Measurements from ENCODE around the gene POLRMT. TPM values are rescaled to one million over a fixed set of nuclear protein-coding genes. Genes with fewer than 3 reads are reported as not detected.

POLRMT gene
- total RNA-seq, 1 donor = 25.5 TPM

DNA sequence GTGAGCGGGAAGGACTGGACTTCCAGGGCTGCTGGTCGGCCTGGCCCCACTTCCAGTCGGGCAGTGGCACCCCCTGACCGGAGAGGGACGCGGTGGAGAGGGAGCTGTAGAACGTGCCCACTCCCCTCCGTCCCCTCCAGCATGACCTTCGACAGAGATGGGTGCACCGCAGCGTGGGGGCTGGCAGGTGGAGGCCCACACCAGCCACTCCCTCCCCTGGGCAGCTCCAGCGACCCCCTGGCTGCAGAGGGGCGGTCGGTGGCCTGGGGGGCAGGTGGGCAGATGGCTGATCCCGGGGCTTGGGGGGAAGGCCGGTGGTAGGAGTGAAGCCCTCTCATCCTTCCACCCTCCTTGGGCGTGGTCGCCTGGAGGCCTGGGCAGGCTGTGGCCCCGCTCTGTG lies 41.2 kb downstream of the POLRMT start:
- TF ChIP-seq, protein P1, sequence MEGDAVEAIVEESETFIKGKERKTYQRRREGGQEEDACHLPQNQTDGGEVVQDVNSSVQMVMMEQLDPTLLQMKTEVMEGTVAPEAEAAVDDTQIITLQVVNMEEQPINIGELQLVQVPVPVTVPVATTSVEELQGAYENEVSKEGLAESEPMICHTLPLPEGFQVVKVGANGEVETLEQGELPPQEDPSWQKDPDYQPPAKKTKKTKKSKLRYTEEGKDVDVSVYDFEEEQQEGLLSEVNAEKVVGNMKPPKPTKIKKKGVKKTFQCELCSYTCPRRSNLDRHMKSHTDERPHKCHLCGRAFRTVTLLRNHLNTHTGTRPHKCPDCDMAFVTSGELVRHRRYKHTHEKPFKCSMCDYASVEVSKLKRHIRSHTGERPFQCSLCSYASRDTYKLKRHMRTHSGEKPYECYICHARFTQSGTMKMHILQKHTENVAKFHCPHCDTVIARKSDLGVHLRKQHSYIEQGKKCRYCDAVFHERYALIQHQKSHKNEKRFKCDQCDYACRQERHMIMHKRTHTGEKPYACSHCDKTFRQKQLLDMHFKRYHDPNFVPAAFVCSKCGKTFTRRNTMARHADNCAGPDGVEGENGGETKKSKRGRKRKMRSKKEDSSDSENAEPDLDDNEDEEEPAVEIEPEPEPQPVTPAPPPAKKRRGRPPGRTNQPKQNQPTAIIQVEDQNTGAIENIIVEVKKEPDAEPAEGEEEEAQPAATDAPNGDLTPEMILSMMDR (IDR thresholded peaks at IDR 0.05; ENCODE audit: insufficient read depth, low read depth, low read length) = no peak
- no peak overlapping the region for H3K4me3 ChIP-seq (ENCODE audit: low read depth, low read length)
- DNase-seq (ENCODE audit: low read depth) = no peak

GRCh38 chr19:591099-591958 lies 42.0 kb downstream of the POLRMT start:
- TF ChIP-seq, protein P1 (IDR thresholded peaks at IDR 0.05; ENCODE audit: insufficient read depth, low read depth, low read length) = no peak
- H3K4me3 ChIP-seq (ENCODE audit: low read depth, low read length) = no peak overlapping the region
- peak; percentile 30 for DNase-seq (ENCODE audit: low read depth)

DNA sequence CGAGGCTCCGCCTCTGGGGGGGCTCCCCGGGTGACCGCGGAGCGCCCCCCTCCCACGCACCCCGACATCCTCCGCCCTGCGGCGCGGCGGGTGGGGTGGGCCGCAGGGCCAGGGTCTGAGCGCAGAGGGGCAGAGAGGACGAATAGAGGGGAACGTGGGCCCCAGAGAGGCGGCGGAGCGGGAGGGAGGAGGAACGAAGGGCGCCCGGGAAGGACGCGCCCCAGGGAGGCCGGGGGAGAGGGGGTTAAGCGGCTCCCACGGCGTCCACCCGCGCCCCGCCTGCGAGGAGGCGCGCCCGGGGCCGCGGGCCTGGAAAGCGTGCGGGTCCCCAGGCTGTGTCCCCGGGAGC lies 42.6 kb downstream of the POLRMT start:
- H3K4me3 ChIP-seq (ENCODE audit: low read depth, low read length) = no peak overlapping the region
- DNase-seq (ENCODE audit: low read depth) = no peak
- TF ChIP-seq, protein P1 (IDR thresholded peaks at IDR 0.05; ENCODE audit: insufficient read depth, low read depth, low read length) = no peak

GRCh38 chr19:590396-590745 lies 43.0 kb downstream of the POLRMT start:
- TF ChIP-seq, protein P1 (IDR thresholded peaks at IDR 0.05; ENCODE audit: insufficient read depth, low read depth, low read length) = no peak
- H3K4me3 ChIP-seq (ENCODE audit: low read depth, low read length) = peak overlapping the region; percentile 15
- DNase-seq (ENCODE audit: low read depth) = peak; percentile 23

GRCh38 chr19:589693-590395 lies 43.5 kb downstream of the POLRMT start, which contains the start of gene HCN2:
TSS of gene HCN2 (plus strand) at chr19:589881. CDS start at chr19:589946, 65 bp downstream.
- DNase-seq (ENCODE audit: low read depth) = no peak
- H3K4me3 ChIP-seq (ENCODE audit: low read depth, low read length) = peak within 1 kb of the TSS; percentile 15
- TF ChIP-seq, protein P1 (IDR thresholded peaks at IDR 0.05; ENCODE audit: insufficient read depth, low read depth, low read length) = no peak

DNA sequence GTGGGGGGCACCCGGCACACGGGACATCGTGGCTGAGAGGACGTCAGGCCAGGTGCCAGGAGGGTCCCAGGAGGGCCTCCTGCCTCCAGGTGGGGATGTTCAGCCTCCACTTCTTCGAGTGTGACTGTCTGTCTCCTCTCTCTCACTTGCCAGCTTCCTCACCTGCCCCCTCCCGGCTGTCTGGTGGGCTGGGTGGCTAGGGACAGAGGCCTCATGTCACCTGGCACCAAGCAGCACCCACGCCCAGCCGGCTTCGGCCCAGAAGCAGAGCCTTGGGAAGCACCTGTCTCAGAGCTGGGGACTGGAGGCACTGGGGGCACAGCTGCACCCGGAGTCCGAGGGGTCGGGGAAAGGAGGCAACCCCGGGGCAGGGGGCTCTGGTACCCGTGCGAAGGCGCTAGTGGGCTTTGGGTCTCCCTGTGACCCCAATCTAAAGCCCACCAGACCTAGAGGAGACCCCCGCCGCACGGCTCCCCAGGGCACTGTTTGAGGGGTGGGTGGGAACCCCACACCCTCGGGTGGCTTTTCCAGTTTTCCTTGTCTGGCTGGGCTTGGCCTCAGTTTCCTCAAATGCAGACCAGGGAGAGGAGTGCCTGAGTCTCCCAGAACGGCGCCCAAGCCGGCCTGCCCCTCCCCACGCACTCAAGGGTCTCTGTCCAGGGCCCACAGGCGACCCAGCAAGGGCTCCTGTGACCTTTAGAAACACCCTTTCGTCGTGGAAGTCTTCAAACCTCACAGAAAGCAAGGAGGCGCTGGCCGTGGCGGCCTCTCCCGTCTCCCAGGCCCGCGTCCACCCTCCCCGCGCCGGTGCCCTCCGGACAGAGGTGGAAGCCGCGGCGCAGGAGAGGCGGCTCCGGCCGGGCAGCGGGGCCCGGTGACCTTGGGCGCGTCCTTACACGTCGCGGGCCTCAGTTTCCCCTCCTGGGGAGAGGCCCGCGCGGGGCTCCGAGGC lies 44.3 kb downstream of the POLRMT start:
- TF ChIP-seq, protein P1 (IDR thresholded peaks at IDR 0.05; ENCODE audit: insufficient read depth, low read depth, low read length) = no peak
- no peak overlapping the region for H3K4me3 ChIP-seq (ENCODE audit: low read depth, low read length)
- no peak for DNase-seq (ENCODE audit: low read depth)

Data from fibroblast of villous mesenchyme (primary cell).